Astrocyte (in vitro differentiated cells and primary cell): ENCODE data around the gene MEG3.

Experiments used
- EZH2 ChIP-seq: IDR thresholded peaks from 2 replicates; pipeline ENCODE4 v1.6.1; 2012; ENCODE audit warnings: mild to moderate bottlenecking, low read length, inconsistent platforms; ENCODE audit not compliant: insufficient read depth
- TF ChIP-seq, protein P1 (sequence below): IDR thresholded peaks from 2 replicates; pipeline ENCODE4 v1.5.1; 2011; ENCODE audit warnings: low read depth, mild to moderate bottlenecking, inconsistent platforms, low read length, moderate library complexity; ENCODE audit not compliant: insufficient read depth

DNA sequence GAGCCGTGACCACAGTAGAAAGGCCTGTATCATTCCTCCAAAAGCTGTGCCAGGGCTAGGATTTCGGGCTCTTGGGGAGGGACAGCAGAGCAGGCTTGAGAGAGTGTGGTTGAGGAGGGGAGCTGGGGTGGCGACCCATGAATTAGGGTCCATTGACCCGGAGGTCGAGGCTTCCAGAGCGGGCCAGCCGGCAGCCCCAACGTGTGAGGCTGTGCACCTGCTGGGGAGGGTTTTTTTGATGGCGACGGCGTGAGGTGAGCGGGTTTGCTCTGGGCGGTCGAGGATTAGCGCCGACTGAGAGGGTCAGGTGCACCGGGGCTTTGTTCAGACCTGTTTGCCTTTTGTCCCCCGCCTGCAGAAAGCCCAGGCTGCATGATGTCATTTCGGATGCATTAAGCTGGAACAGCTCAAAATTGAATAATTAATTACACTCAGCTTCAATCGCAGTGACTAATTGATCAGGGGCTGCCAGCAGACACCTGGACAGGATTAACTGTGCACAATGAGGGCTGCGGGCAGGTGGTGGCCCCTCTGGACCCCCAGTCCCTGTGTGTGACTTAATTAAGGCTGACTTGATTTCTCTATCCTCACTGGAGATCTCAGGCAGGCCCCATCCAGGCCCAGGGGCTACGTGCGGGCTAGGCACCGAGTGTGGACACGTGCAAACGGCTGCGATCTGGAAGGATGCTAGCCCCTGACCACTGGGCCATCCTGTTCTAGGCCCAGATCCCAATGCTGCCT lies 42.1 kb upstream of the MEG3 start:
- TF ChIP-seq, protein P1, sequence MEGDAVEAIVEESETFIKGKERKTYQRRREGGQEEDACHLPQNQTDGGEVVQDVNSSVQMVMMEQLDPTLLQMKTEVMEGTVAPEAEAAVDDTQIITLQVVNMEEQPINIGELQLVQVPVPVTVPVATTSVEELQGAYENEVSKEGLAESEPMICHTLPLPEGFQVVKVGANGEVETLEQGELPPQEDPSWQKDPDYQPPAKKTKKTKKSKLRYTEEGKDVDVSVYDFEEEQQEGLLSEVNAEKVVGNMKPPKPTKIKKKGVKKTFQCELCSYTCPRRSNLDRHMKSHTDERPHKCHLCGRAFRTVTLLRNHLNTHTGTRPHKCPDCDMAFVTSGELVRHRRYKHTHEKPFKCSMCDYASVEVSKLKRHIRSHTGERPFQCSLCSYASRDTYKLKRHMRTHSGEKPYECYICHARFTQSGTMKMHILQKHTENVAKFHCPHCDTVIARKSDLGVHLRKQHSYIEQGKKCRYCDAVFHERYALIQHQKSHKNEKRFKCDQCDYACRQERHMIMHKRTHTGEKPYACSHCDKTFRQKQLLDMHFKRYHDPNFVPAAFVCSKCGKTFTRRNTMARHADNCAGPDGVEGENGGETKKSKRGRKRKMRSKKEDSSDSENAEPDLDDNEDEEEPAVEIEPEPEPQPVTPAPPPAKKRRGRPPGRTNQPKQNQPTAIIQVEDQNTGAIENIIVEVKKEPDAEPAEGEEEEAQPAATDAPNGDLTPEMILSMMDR = no peak
- no peak for TF ChIP-seq EZH2
